PC-9 (cell line): ENCODE results near the gene CWC15.

Experiments used
- EZH2 ChIP-seq: fragments of 200-600 bp; sonication (generic); IDR thresholded peaks from 2 replicates; pipeline ENCODE4 v1.8.0; 2017; ENCODE audit warnings: antibody characterized with exemption, low read depth
- TF ChIP-seq, protein P1 (sequence below): fragments of 200-600 bp; sonication (generic); conservative IDR thresholded peaks from 2 replicates; pipeline ENCODE4 v1.6.1; 2017; ENCODE audit warnings: mixed run types, antibody characterized with exemption, mild to moderate bottlenecking, moderate library complexity

DNA sequence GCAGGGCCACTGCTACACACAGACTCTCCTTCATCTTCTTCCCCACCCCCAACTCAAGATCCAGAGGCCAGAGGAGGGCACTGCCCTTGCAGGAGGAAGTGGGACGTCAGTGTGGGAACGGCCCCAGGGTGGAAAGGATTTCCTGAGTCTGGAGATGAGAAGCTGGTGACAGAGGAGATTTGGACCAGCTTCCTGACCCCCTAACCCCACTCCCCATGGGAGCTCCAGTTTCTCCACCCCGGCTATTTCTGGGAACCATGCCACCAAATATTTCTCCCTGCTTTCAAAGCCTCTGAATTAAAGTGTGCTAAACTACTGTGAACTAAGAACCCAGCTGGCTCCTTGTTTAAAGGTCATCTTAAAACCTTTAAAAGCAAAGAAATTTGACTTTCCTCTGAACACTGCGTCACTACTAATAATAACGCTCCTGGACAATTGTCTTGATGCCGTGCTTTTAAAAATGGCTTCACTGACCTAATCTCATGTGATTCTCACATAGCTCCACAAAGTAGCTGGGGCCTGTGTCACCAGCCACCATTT lies 46.6 kb downstream of the CWC15 start:
- TF ChIP-seq EZH2: no peak
- TF ChIP-seq, protein P1, sequence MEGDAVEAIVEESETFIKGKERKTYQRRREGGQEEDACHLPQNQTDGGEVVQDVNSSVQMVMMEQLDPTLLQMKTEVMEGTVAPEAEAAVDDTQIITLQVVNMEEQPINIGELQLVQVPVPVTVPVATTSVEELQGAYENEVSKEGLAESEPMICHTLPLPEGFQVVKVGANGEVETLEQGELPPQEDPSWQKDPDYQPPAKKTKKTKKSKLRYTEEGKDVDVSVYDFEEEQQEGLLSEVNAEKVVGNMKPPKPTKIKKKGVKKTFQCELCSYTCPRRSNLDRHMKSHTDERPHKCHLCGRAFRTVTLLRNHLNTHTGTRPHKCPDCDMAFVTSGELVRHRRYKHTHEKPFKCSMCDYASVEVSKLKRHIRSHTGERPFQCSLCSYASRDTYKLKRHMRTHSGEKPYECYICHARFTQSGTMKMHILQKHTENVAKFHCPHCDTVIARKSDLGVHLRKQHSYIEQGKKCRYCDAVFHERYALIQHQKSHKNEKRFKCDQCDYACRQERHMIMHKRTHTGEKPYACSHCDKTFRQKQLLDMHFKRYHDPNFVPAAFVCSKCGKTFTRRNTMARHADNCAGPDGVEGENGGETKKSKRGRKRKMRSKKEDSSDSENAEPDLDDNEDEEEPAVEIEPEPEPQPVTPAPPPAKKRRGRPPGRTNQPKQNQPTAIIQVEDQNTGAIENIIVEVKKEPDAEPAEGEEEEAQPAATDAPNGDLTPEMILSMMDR: no peak
